HepG2 (cell line): ENCODE results near the gene MTHFD1. TPM values are rescaled to one million over a fixed set of nuclear protein-coding genes. Genes with fewer than 3 reads are reported as not detected.

Experiments
- GMEB2 ChIP-seq: IDR thresholded peaks from 2 replicates; pipeline ENCODE4 v1.6.1; 2016; ENCODE audit warnings: missing biosample characterization, missing genetic modification reagents, low read depth
- HOXD1 ChIP-seq: sonication (generic); formaldehyde crosslinking; IDR thresholded peaks from 2 replicates; pipeline ENCODE4 v1.5.0; 2020; ENCODE audit warnings: missing genetic modification reagents
- KLF15 ChIP-seq: sonication (generic); formaldehyde crosslinking; IDR thresholded peaks from 2 replicates; pipeline ENCODE4 v1.8.1; 2023; ENCODE audit warnings: borderline replicate concordance, mild to moderate bottlenecking, inconsistent platforms, missing genetic modification reagents, mixed read lengths
- NFE2L1 ChIP-seq: sonication (generic); formaldehyde crosslinking; IDR thresholded peaks from 2 replicates; pipeline ENCODE4 v1.4.0; 2020; ENCODE audit warnings: missing genetic modification reagents, mild to moderate bottlenecking, borderline replicate concordance
- PHF8 ChIP-seq: sonication (generic); formaldehyde crosslinking; IDR thresholded peaks from 2 replicates; pipeline ENCODE4 v1.5.0; 2020; ENCODE audit warnings: missing genetic modification reagents
- REXO4 ChIP-seq: sonication (generic); formaldehyde crosslinking; IDR thresholded peaks from 2 replicates; pipeline ENCODE4 v1.8.0; 2022; ENCODE audit warnings: missing genetic modification reagents, mild to moderate bottlenecking, borderline replicate concordance
- TERF1 ChIP-seq: sonication (generic); formaldehyde crosslinking; IDR thresholded peaks from 2 replicates; pipeline ENCODE4 v1.8.0; 2022; ENCODE audit warnings: mild to moderate bottlenecking, missing genetic modification reagents, moderate library complexity
- ZNF275 ChIP-seq: sonication (generic); formaldehyde crosslinking; IDR thresholded peaks from 2 replicates; pipeline ENCODE4 v1.8.0; 2022; ENCODE audit warnings: missing genetic modification reagents, mild to moderate bottlenecking, inconsistent platforms, borderline replicate concordance
- ZNF33B ChIP-seq: sonication (generic); formaldehyde crosslinking; IDR thresholded peaks from 2 replicates; pipeline ENCODE4 v1.5.1; 2020; ENCODE audit warnings: mild to moderate bottlenecking, missing genetic modification reagents
- ZNF432 ChIP-seq: sonication (generic); formaldehyde crosslinking; IDR thresholded peaks from 2 replicates; pipeline ENCODE4 v1.5.0; 2020; ENCODE audit warnings: missing genetic modification reagents, mild to moderate bottlenecking, borderline replicate concordance
- ZNF552 ChIP-seq: sonication (generic); formaldehyde crosslinking; IDR thresholded peaks from 2 replicates; pipeline ENCODE4 v1.9.0; 2022; ENCODE audit warnings: missing genetic modification reagents, mild to moderate bottlenecking, borderline replicate concordance
- ZNF605 ChIP-seq: sonication (generic); formaldehyde crosslinking; IDR thresholded peaks from 2 replicates; pipeline ENCODE4 v1.8.0; 2022; ENCODE audit warnings: mild to moderate bottlenecking, missing genetic modification reagents
- polyA plus RNA-seq, 8 experiments: library from polyadenylated mRNA; depleted of rRNA in 3 of 8; stranded (reverse) in 7 of 8; unstranded in 1 of 8; fragments of >200 nt; fragmentation: Illumina TruSeq in 4 of 8; extraction: Trizol in 4 of 8; gene quantifications; 2 replicates each; pipeline versions ENCODE4 v1.2.1 to v1.2.3, GENCODE V29; 2011 to 2016; ENCODE audit warnings: low read depth in 4 of 8, missing spikeins in 1 of 8, mixed read lengths in 1 of 8; ENCODE audit not compliant: insufficient read depth in 1 of 8
- total RNA-seq, 5 experiments: library from RNA; depleted of rRNA; stranded (reverse); fragments of >200 nt; fragmentation: Illumina TruSeq; extraction: Trizol; gene quantifications; 2 replicates each; pipeline ENCODE4 v1.2.3, GENCODE V29; 2016; ENCODE audit warnings: low read depth in 1 of 5
- TF ChIP-seq, protein P1 (sequence below): sonication (generic); formaldehyde crosslinking; IDR thresholded peaks from 2 replicates; pipeline ENCODE4 v1.4.0; 2020; ENCODE audit warnings: mild to moderate bottlenecking, missing genetic modification reagents
- TF ChIP-seq, protein P2 (sequence below): sonication (generic); formaldehyde crosslinking; IDR thresholded peaks from 2 replicates; pipeline ENCODE4 v1.5.1; 2020; ENCODE audit warnings: mild to moderate bottlenecking, moderate library complexity, missing genetic modification reagents
- TF ChIP-seq, protein P3 (sequence below): sonication (generic); formaldehyde crosslinking; IDR thresholded peaks from 2 replicates; pipeline ENCODE4 v1.4.0; 2020; ENCODE audit warnings: missing genetic modification reagents
- TF ChIP-seq, protein P4 (sequence below), 2 experiments: sonication (generic) in 1 of 2; formaldehyde crosslinking in 1 of 2; IDR thresholded peaks; 2 replicates each; pipeline versions ENCODE4 v1.4.0 to v1.6.1; 2018 to 2020; ENCODE audit warnings: missing genetic modification reagents in 2 of 2, borderline replicate concordance in 1 of 2, low read depth in 1 of 2, mild to moderate bottlenecking in 1 of 2, missing biosample characterization in 1 of 2

The MTHFD1 gene
- total and polyA plus RNA-seq, 2 of the 13 experiments (the other 11 are each of a cell fraction or from before 2014, with no cell fraction given), result 31.0 to 106 TPM

- TF ChIP-seq, protein P1, sequence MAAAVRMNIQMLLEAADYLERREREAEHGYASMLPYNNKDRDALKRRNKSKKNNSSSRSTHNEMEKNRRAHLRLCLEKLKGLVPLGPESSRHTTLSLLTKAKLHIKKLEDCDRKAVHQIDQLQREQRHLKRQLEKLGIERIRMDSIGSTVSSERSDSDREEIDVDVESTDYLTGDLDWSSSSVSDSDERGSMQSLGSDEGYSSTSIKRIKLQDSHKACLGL (CRISPR knock-in tag), result peak; percentile 50
- TF ChIP-seq TERF1 (CRISPR knock-in tag) (peak; percentile 81; the same call in 1 of the 2 replicates), REXO4 (CRISPR knock-in tag) (peak; percentile 58; the same call in 1 of the 2 replicates), PHF8 (CRISPR knock-in tag) (peak; percentile 88), KLF15 (0 out of 2 replicates have a peak, but pooled peaks have one; percentile 6), ZNF33B (CRISPR knock-in tag) (peak; percentile 2; the same call in 1 of the 2 replicates), NFE2L1 (CRISPR knock-in tag) (no peak), ZNF605 (CRISPR knock-in tag) (no peak; the same call in 1 of the 2 replicates), ZNF275 (CRISPR knock-in tag) (0 out of 2 replicates have a peak, but pooled peaks have one; percentile 20), ZNF432 (CRISPR knock-in tag) (no peak), GMEB2 (CRISPR knock-in tag) (peak; percentile 93), HOXD1 (CRISPR knock-in tag) (peak; percentile 14; the same call in 1 of the 2 replicates), ZNF552 (CRISPR knock-in tag) (0 out of 2 replicates have a peak, but pooled peaks have one; percentile 54)
- TF ChIP-seq, protein P2, sequence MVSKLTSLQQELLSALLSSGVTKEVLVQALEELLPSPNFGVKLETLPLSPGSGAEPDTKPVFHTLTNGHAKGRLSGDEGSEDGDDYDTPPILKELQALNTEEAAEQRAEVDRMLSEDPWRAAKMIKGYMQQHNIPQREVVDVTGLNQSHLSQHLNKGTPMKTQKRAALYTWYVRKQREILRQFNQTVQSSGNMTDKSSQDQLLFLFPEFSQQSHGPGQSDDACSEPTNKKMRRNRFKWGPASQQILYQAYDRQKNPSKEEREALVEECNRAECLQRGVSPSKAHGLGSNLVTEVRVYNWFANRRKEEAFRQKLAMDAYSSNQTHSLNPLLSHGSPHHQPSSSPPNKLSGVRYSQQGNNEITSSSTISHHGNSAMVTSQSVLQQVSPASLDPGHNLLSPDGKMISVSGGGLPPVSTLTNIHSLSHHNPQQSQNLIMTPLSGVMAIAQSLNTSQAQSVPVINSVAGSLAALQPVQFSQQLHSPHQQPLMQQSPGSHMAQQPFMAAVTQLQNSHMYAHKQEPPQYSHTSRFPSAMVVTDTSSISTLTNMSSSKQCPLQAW, result no peak; the same call in 1 of the 2 replicates
- TF ChIP-seq, protein P3, sequence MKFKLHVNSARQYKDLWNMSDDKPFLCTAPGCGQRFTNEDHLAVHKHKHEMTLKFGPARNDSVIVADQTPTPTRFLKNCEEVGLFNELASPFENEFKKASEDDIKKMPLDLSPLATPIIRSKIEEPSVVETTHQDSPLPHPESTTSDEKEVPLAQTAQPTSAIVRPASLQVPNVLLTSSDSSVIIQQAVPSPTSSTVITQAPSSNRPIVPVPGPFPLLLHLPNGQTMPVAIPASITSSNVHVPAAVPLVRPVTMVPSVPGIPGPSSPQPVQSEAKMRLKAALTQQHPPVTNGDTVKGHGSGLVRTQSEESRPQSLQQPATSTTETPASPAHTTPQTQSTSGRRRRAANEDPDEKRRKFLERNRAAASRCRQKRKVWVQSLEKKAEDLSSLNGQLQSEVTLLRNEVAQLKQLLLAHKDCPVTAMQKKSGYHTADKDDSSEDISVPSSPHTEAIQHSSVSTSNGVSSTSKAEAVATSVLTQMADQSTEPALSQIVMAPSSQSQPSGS (CRISPR knock-in tag), result no peak
- TF ChIP-seq, protein P4, sequence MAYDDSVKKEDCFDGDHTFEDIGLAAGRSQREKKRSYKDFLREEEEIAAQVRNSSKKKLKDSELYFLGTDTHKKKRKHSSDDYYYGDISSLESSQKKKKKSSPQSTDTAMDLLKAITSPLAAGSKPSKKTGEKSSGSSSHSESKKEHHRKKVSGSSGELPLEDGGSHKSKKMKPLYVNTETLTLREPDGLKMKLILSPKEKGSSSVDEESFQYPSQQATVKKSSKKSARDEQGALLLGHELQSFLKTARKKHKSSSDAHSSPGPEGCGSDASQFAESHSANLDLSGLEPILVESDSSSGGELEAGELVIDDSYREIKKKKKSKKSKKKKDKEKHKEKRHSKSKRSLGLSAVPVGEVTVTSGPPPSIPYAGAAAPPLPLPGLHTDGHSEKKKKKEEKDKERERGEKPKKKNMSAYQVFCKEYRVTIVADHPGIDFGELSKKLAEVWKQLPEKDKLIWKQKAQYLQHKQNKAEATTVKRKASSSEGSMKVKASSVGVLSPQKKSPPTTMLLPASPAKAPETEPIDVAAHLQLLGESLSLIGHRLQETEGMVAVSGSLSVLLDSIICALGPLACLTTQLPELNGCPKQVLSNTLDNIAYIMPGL (CRISPR knock-in tag; IDR thresholded peaks at IDR 0.05; ENCODE audit: borderline replicate concordance in 1 of 2, low read depth in 1 of 2), result peak; percentile 61 to 66
These were observed 115.5 kb downstream of the MTHFD1 start, which contains the start of gene ZBTB25 (continued) for GRCh38 chr14:64503434-64504309.
